Activated CD8-positive, alpha-beta memory T cell treated with anti-CD3 and anti-CD28 coated beads, Interleukin-2, amount 50 U/mL, for 24 hours (primary cell): ENCODE data around the gene VARS2.
A peak's percentile ranks its signal among the peaks of the same experiment; 100 is the strongest.

Source experiments
- DNase-seq: peaks from one replicate; pipeline ENCODE4 v3.0.0-alpha.2; 2020; ENCODE audit errors: extremely low read depth

VARS2 gene

GRCh38 chr6:30928677-30929076 lies 14.6 kb downstream of the VARS2 start:
- DNase-seq, result no peak

GRCh38 chr6:30930506-30930905 lies 16.5 kb downstream of the VARS2 start:
- no peak for DNase-seq

- no peak for DNase-seq
These were observed 17.2 kb downstream of the VARS2 start for GRCh38 chr6:30931272-30931671.

GRCh38 chr6:30931969-30932645 lies 18.1 kb downstream of the VARS2 start, which contains the start of gene SFTA2:
Gene SFTA2 (minus strand): TSS chr6:30932170. CDS start chr6:30932096, 74 bp downstream.
- DNase-seq, result no peak

- DNase-seq, result no peak
These were observed 18.8 kb downstream of the VARS2 start for GRCh38 chr6:30932665-30933365.

GRCh38 chr6:30935018-30935417 lies 21.0 kb downstream of the VARS2 start:
- DNase-seq, result no peak

- no peak for DNase-seq
These were observed 23.2 kb downstream of the VARS2 start for GRCh38 chr6:30937265-30937664.

- no peak for DNase-seq
These were observed 24.7 kb downstream of the VARS2 start for GRCh38 chr6:30938730-30939129.

- no peak for DNase-seq
These were observed 25.4 kb downstream of the VARS2 start for GRCh38 chr6:30939473-30939872.

GRCh38 chr6:30940361-30940986 lies 26.4 kb downstream of the VARS2 start, which contains the start of gene MUCL3:
Gene MUCL3 (plus strand): TSS chr6:30940973. CDS start chr6:30941000, 27 bp downstream.
- DNase-seq, result no peak

- DNase-seq, result no peak
These were observed 28.5 kb downstream of the VARS2 start for GRCh38 chr6:30942338-30943060.

- DNase-seq, result no peak
These were observed 30.0 kb downstream of the VARS2 start for GRCh38 chr6:30944051-30944450.

GRCh38 chr6:30945281-30945680 lies 31.2 kb downstream of the VARS2 start:
- DNase-seq, result no peak

GRCh38 chr6:30947231-30947630 lies 33.2 kb downstream of the VARS2 start:
- no peak for DNase-seq

- no peak for DNase-seq
These were observed 34.8 kb downstream of the VARS2 start for GRCh38 chr6:30948811-30949210.

- DNase-seq, result no peak
These were observed 38.0 kb downstream of the VARS2 start for GRCh38 chr6:30951907-30952469.

- DNase-seq, result no peak
These were observed 40.8 kb downstream of the VARS2 start for GRCh38 chr6:30954631-30955366.

GRCh38 chr6:30955367-30956042 lies 41.5 kb downstream of the VARS2 start:
- DNase-seq, result peak; percentile 65

- no peak for DNase-seq
These were observed 43.7 kb downstream of the VARS2 start for GRCh38 chr6:30957716-30958115.

- no peak for DNase-seq
These were observed 47.1 kb downstream of the VARS2 start for GRCh38 chr6:30960907-30961673.
